HTERT RPE-1 (cell line): ENCODE measurements around the gene PHYH.

Experiments used
- in situ Hi-C: fragments of 300-500 bp; cut with MboI; formaldehyde crosslinking; loops from 4 replicates; pipeline ENCODE4 v1.14.3; 2020; ENCODE audit warnings: low sequenced_read_pairs

The PHYH gene

DNA sequence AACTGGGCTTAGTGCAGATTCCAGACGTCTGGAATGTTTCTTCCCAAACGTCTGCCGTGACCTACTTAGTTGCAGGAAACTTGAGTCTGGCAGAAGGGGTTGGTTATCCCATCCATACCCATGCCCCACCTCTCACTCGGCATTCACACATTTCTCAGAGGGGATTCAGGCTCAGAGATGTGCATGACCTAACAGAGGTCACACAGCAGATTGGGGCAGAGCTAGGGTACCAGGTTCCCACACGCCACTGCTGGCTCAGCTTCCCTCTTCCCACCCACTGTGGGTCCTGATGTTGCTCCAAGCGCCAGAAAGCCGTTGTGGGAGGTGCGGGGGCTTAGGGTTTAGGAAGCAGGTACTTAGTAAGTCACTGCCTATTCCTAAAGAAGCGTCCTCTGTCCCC, 68.7 kb downstream of the PHYH start:
- in situ Hi-C loops: no loop called here
